HG03097 (cell line): ENCODE measurements around the gene SLC2A2.

Experiments used
- ATAC-seq: cut with Tn5 transposase; IDR thresholded peaks from one replicate; pipeline ENCODE4 v1.9.1; 2021; ENCODE audit not compliant: unreplicated experiment, low FRiP score

Gene SLC2A2

DNA sequence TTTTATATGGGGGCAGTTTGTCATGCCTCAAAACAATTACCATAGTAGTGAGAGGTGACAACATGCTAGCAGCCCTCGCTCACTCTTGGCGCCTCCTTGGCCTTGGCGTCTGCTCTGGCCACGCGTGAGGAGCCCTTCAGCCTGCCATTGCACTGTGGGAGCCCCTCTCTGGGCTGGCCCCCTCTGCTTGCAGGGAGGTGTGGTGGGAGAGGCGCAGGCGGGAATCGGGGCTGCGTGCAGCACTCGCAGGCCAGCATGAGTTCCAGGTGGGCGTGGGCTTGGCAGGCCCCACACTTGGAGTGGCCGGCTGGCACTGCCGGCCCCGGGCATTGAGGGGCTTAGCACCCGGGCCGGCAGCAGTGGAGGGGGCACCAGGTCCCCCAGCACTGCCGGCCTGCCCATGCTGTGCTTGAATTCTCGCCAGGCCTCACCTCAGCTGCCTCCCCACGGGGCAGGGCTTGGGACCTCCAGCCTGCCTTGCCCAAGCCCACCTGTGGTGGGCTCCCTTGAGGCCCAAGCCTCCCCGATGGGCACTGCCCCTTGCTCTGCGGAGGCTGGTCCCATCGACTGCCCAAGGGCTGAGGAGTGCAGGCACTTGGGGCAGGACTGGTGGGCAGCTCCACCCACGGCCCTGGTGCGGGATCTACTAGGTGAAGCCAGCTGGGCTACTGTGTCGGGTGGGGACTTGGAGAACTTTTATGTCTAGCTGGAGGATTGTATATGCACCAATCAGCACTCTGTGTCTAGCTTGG, 79.3 kb downstream of the SLC2A2 start:
- ATAC-seq, result no peak
